Prostate gland (tissue), 2 donors: ENCODE measurements around the gene TBC1D2.

ENCODE experiments used
- CTCF ChIP-seq, 4 experiments: fragments of 200-600 bp in 2 of 4; fragments of 450-650 bp in 2 of 4; sonication (generic) in 2 of 4; IDR thresholded peaks; 1 replicate in 3 of 4; 2 replicates in 1 of 4; pipeline ENCODE4 v1.5.1; 2016 to 2019; ENCODE audit warnings: antibody characterized with exemption in 4 of 4, mild to moderate bottlenecking in 2 of 4, moderate library complexity in 2 of 4
- POLR2A ChIP-seq: fragments of 450-650 bp; IDR thresholded peaks from one replicate; pipeline ENCODE4 v1.6.1; 2016; ENCODE audit warnings: antibody characterized with exemption, mild to moderate bottlenecking
- POLR2AphosphoS5 ChIP-seq: sonication (generic); formaldehyde crosslinking; IDR thresholded peaks from one replicate; pipeline ENCODE4 v1.6.1; 2017; ENCODE audit warnings: antibody characterized with exemption

GRCh38 chr9:98234245-98234825 lies 21.1 kb downstream of the TBC1D2 start:
- TF ChIP-seq CTCF (IDR thresholded peaks at IDR 0.05): peak in 1 of 4 experiments; percentile 27
- TF ChIP-seq POLR2A: no peak
- no peak for TF ChIP-seq POLR2AphosphoS5
